Body of pancreas (tissue), 4 donors: Measurements from ENCODE around the gene STIM1.

ENCODE experiments used
- CTCF ChIP-seq, 7 experiments: fragments of 450-650 bp in 4 of 7; fragments of 200-600 bp in 3 of 7; sonication (generic) in 3 of 7; IDR thresholded peaks; one replicate each; pipeline ENCODE4 v1.5.1; 2016 to 2019; ENCODE audit warnings: antibody characterized with exemption in 7 of 7
- POLR2A ChIP-seq, 3 donors: fragments of 450-650 bp; IDR thresholded peaks; one replicate each; pipeline ENCODE4 v1.6.1; 2016; ENCODE audit warnings: antibody characterized with exemption in 3 of 3, mild to moderate bottlenecking in 2 of 3

GRCh38 chr11:3832816-3833215, 22.6 kb upstream of the STIM1 start:
- TF ChIP-seq CTCF (IDR thresholded peaks at IDR 0.05) = no peak
- TF ChIP-seq POLR2A (IDR thresholded peaks at IDR 0.05) = no peak
